HG02885 (cell line): ENCODE measurements around the gene IL17A.
"Not testable (repeated sequence)": the region's sequence is repeated elsewhere in the genome, so short reads cannot be mapped to it uniquely, and the experiment has no call there.

ENCODE experiments used
- ATAC-seq: cut with Tn5 transposase; IDR thresholded peaks from one replicate; pipeline ENCODE4 v1.9.1; 2021; ENCODE audit warnings: mild to moderate bottlenecking; ENCODE audit not compliant: unreplicated experiment, poor library complexity

The IL17A gene

DNA sequence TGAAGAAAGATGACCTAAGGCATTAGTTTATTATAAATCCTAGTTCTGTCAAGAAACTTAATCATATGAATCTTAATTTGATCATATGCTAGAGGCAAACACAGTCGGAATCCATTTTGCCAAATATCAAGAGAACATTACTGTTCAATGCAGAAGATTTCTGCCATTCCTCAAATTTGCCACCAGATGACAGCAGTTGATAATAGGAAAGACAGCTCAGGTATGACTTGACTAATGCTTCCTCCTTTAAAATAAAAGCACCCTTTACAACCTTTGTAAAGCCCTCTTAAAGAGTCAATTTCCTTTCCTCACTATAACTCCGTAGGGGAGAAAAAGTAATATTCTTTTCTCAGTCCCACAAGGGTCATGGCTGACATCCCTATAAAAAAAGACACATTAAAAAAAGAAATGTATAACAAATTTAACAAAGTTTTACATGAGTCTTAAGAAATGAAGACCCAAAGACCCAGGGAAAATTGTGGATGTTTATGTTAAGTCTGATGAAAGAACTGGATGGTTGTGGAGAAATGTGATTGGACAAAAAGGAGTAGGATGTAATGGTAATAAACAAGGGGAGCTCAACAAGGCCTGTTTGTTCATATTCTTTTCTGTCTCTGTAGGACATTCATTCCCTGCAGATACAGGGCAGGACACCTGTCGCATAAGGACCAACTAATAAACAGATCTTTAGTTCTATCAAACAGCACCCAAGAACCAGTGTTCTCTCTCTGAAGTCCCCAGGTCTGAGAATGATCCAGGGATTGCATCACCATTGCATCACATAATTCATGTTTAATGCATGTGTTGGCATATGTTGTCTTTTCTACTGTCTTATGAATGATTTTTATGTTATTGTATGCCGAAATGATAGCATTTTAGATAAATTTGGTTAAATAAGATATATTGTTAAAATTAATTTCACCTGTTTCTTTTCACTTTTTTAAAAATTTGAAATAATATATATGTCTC is 23.0 kb upstream of the IL17A start:
- ATAC-seq = peak; percentile 78

GRCh38 chr6:52164319-52165094 is 21.7 kb upstream of the IL17A start:
- no peak for ATAC-seq

DNA sequence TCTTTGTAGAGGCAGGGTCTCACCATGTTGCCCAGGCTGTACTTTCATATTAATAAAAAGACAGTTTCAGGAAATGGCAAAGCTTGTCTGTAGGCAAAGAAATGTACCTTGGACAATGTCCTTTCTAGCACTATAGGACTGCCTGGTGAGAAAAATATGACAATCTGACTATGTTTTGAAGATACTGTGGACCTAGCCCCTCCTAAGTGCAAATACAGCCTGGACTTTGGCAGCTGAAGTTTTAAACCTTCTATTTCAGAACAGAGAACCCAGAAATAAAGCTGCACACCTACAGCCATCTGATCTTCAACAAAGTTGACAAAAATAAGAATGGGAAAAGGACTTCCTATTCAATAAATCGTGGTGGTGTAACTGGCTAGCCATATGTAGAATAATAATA is 18.9 kb upstream of the IL17A start:
- ATAC-seq = no peak

GRCh38 chr6:52168351-52168750 is 17.8 kb upstream of the IL17A start:
- ATAC-seq = not testable (repeated sequence)

DNA sequence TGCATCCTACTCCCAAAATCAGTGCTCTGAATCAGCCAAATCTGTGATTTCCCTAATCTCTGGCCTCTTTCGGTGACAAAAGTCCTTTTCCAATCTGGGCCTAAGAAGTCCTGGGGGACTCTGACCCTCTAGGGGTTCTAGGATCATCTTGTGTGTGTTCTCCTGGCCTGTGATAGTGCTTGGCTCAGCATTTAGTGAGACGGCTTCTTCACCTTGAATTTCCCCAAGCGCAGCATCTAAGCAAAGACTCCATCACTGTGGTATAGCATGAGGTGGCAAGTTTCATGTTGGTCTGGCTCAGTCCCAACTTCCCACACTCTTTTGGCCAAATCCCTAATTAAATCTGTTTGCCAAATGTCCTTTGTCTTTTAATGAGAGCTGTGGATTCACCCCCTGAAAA is 12.1 kb upstream of the IL17A start:
- ATAC-seq = no peak

DNA sequence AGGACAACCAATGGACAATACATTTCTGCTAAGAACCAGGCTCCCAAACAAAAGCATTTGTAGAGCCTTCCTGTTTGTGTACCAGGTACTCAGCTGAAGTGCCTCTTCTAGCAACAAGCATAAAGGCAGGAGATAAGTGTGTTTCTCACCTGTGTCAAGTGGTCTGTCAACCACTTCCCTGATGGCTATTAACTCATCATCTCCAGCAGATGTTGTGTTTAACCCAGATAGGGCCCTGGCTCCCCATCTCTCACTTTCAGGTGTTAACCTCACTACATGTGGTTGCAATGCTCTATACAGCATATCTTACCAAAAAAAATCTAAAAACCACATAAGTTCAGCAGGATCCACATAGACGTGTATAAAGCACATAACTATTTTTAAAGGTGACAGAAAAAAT is 9.6 kb upstream of the IL17A start:
- ATAC-seq = peak; percentile 70

- ATAC-seq = no peak
Measured at GRCh38 chr6:52177961-52178360, 8.2 kb upstream of the IL17A start.

- ATAC-seq = peak; percentile 86
Measured at GRCh38 chr6:52180787-52181558, 5.2 kb upstream of the IL17A start.

GRCh38 chr6:52183131-52183713 is 3.0 kb upstream of the IL17A start:
- ATAC-seq = no peak

DNA sequence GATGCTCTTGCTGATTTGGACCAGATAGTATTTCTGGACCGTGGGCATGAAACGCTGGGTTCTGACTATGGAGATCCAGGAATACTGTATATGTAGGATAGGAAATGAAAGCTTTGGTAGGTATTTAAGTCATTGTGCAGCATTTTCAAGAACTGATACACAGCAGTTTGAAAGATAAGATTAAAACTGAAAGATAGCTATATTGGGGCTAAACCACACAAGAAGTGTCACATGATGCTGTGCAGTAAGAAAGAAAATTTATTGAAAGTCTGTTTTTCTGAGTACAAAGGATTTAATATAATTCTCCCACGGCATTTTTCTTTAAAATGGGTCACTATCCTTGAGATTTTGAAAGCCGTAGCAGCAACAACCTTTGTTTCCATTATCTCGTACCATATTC is 305 bp downstream of the IL17A start:
- peak; percentile 92 for ATAC-seq

DNA sequence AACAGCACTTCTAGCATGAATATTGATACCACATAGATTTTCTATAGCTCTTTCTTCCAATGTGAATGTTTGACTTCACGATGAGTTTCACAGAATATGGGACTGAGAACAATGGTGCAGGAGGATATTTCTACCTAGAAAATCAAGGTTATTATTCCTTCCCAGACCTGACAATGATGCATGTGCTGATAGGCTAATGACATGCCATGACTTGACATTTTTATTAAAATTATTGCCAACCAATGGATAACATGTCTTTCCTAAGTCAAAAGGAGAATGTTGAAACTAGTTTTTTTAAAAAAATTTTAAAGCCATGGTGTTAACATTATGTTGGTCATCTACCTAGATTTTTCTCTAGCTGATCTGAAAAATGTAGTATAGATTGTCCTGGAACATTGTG is 923 bp downstream of the IL17A start:
- ATAC-seq = no peak

GRCh38 chr6:52189974-52190373 is 3.8 kb downstream of the IL17A start:
- ATAC-seq = no peak

DNA sequence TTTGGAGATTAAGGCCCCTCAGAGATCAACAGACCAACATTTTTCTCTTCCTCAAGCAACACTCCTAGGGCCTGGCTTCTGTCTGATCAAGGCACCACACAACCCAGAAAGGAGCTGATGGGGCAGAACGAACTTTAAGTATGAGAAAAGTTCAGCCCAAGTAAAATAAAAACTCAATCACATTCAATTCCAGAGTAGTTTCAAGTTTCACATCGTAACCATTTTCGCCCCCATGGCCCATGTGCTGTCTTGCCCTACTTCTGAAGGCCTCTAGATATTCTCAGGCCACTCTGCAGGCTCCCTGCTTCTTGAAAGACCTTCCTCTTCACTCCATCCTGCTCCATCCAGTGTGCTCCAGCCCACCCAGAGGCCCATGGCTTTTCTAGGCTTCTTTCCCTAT is 4.2 kb downstream of the IL17A start:
- ATAC-seq = no peak

GRCh38 chr6:52191824-52192223 is 5.6 kb downstream of the IL17A start:
- no peak for ATAC-seq

- no peak for ATAC-seq
Measured at GRCh38 chr6:52195886-52196285, 9.7 kb downstream of the IL17A start.

DNA sequence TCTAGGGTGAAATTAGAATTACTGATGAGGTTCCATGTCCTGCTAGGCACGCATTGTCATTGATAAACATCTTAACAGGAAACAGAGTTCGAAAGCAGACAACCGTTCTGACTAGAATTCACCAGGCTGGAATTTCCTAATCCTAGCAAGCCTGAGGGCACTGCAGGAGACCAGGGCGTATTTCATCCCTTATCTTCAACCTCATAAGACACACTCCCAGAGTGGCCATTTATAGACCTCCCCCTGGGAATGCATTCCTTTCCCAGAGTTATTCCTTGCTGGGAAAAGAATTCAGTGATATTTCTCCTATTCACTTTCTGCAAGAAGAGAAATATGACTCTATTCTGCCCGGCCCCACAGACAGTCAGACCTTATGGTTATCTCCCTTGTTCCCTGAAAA is 13.9 kb downstream of the IL17A start:
- not testable (repeated sequence) for ATAC-seq

- no peak for ATAC-seq
Measured at GRCh38 chr6:52201046-52201445, 14.9 kb downstream of the IL17A start.

- no peak for ATAC-seq
Measured at GRCh38 chr6:52201493-52201892, 15.3 kb downstream of the IL17A start.

GRCh38 chr6:52207066-52207465 is 20.9 kb downstream of the IL17A start:
- ATAC-seq = no peak

- no peak for ATAC-seq
Measured at GRCh38 chr6:52208612-52209011, 22.4 kb downstream of the IL17A start.
